Measurements from ENCODE around the gene SDR9C7.
A peak's percentile ranks its signal among the peaks of the same experiment; 100 is the strongest.
"Not testable (repeated sequence)": the region's sequence is repeated elsewhere in the genome, so short reads cannot be mapped to it uniquely, and the experiment has no call there.

The SDR9C7 gene

GRCh38 chr12:56916296-56916995 lies 17.8 kb downstream of the SDR9C7 start:
- DNase-seq (ENCODE audit: low read depth, low spot score) = no peak

DNA sequence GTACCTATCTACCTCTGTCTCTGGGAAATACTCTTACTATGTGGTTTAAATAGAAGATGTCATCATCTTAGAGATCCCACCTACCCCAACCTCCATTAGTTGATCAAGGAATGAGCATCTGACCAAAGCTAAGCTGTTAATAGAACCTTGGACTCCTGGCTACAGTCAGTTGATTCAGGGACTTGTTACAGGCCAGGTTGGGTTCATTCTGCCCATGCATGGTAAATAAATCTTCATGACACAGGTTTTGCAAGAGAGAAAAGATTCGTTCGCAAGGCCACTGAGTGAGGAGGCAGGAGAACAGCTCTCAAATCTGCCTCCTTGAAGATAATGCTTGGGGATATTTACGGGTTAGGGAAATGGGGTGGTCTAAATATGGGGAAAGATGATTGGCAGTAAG lies 19.5 kb downstream of the SDR9C7 start:
- DNase-seq (ENCODE audit: low read depth, low spot score) = no peak

DNA sequence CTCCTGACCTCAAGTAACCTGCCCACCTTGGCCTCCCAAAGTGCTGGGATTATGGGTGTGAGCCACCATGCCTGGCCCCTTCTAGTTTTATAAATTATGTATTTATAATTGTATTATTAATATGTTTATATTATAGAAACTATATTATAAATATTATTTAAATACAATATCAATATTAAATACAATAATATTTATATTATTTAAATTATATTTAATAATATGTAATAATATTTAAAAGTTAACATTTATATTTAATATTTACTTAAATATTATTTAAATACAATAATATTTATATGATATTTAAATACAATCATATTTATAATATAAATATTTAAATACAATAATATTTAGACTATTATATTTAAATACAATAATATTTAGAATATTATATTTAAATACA lies 20.0 kb downstream of the SDR9C7 start:
- no peak for DNase-seq (ENCODE audit: low read depth, low spot score)

GRCh38 chr12:56909403-56909802 lies 24.8 kb downstream of the SDR9C7 start:
- DNase-seq (ENCODE audit: low read depth, low spot score) = not testable (repeated sequence)

GRCh38 chr12:56908136-56908535 lies 26.1 kb downstream of the SDR9C7 start:
- no peak for DNase-seq (ENCODE audit: low read depth, low spot score)

DNA sequence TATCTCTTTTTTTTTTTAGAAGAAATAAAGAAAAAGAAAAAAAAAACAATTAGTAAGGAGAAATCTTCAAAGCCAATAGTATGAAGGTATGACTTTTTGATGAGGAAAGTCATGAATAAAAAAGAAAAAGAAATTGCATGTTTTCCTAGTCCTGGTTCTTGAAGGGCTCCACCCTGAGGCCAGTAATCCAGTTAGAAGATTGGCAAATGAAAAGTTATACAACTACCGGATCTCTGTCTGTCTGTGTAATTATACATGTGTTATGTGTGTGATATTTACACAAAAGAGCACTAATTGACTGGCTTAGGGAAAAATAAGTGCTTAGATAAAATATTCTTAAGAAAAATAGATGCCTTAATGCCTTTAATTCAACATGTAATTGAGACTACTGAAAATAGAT lies 28.4 kb downstream of the SDR9C7 start:
- no peak for DNase-seq (ENCODE audit: low read depth, low spot score)

GRCh38 chr12:56903374-56903773 lies 30.8 kb downstream of the SDR9C7 start:
- no peak for DNase-seq (ENCODE audit: low read depth, low spot score)

DNA sequence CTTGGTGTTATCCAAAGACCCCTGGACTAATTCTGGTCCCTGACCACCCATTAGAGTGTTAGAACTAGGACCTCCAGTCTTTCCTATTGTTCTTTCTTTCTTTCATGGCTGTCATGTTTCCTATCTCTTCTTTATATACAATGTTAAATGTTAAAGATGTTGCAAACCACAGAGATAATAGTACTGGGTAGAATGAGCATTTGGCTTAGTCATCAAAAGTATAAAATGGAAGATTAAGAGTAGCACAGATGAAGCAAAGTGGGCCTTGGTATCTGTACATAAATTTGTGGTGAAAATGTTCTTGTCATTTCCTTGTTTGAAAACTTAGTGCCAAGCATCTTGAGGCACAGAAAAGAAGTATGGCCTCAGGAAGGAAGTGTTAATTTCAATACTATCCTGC lies 32.9 kb downstream of the SDR9C7 start:
- DNase-seq (ENCODE audit: low read depth, low spot score) = not testable (repeated sequence)

DNA sequence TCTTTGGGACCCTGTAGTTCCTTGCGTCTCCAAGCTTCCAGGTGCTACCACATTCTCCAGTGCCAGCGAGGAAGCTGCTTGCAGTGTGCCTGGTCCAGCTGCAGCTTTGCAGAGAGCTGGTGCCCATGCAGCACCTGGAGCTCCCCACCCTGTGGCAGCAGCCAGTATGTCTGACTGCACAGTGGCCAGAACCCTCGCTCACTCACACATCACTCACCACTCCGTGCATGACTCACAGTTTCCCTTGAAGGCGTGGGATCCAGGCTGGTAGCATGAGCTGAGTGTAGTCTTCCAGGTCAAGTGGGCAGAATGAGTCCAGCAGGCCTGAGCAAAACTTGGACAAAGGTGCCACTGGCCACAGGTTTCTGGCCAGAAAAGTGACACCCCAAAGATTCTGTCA lies 33.6 kb downstream of the SDR9C7 start:
- DNase-seq (ENCODE audit: low read depth, low spot score) = peak; percentile 5

GRCh38 chr12:56898938-56899337 lies 35.3 kb downstream of the SDR9C7 start:
- DNase-seq (ENCODE audit: low read depth, low spot score) = no peak

DNA sequence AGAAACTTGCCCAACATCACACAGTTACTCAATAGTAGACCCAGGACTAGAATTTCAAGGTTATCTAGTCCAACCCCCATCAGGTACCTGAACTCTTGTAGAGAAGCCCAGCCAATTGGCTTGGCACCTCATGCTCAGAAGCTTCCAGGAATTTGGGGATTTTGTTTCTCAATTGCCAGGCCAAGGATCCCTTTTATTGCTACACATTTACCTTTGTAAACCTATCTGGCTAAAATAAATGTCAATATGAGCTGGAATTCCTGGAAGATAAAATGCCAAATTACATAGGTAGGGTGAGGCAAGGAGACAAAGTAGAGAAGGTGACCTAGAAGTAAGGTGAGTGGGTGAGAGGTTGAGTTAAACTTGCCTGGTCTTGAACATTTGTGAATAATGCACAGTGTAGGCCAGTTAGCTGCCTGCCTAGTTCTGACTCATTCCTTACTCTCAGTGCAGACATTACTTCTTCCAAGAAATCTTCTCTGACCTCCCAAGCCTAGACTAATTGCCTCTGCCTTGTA lies 36.3 kb downstream of the SDR9C7 start:
- DNase-seq (ENCODE audit: low read depth, low spot score) = no peak

DNA sequence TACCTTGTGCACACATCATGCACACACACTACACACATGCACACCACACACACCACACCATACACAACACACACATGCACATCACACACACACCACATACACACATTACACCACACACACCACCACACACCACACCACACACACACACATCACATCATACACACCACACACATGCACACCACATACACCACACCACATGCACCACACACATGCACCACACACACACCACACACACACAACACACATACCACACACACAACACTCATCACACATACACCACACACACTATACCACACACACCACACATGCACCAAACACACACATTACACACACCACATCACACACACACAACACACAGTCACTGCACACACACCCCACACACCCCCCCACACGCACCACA lies 38.1 kb downstream of the SDR9C7 start:
- DNase-seq (ENCODE audit: low read depth, low spot score) = no peak

DNA sequence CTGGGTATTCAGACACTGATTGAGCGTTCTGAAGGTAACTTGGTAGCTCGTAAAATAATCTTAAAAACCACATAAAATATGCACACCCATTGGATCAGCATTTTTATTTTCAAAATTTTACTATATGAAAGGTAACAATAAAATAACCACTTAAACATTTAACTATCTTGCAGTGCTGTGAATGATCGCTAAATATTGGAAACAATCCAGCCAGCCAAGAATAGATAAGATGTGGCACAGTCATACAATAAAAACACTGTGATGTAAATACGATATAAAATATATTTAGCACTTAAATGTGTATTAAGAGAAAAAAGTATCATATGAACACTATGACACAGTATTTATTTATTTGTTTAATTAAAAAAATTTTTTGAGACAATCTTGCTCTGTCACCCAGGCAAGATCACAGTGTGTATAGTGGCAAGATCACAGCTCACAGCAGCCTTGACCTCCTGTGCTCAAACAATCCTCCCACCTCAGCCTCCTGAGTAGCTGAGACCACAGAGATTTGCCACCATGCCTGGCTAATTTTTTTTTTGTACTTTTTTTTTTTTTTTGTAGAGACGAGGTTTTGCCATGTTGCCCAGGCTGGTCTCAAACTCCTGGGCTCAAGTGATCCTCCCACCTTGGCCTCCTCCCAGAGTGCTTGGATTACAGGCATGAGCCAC lies 39.4 kb downstream of the SDR9C7 start:
- no peak for DNase-seq (ENCODE audit: low read depth, low spot score)

DNA sequence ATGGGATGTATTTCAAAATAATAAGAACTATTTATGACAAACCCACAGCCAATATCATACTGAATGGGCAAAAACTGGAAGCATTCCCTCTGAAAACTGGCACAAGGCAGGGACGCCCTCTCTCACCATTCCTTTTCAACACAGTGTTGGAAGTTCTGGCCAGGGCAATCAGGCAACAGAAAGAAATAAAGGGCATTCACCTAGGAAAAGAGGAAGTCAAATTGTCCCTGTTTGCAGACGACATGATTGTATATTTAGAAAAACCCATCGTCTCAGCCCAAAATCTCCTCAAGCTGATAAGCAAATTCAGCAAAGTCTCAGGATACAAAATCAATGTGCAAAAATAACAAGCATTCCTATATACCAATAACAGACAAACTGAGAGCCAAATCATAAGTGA lies 42.3 kb downstream of the SDR9C7 start:
- not testable (repeated sequence) for DNase-seq (ENCODE audit: low read depth, low spot score)

DNA sequence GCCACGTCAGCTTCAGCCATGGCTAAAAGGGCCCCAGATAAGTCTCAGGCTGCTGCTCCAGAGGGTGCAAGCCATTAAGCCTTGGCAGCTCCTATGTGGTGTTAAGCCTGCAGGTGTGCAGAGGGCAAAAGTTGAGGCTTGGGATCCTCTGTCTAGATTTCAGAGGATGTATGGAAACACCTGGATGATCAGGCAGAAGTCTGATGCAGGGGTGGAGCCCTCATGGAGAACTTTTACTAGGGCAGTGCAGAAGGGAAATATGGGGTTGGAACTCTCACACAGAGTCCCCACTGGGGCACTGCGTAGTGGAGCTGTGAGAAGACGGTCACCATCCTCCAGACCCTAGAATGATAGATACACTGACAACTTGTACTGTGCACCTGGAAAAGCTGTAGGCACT lies 47.9 kb downstream of the SDR9C7 start:
- no peak for DNase-seq (ENCODE audit: low read depth, low spot score)

- DNase-seq (ENCODE audit: low read depth, low spot score) = no peak
Observed at GRCh38 chr12:56885316-56885715, 48.9 kb downstream of the SDR9C7 start.

- no peak for DNase-seq (ENCODE audit: low read depth, low spot score)
Observed at GRCh38 chr12:56884421-56884820, 49.8 kb downstream of the SDR9C7 start.

- not testable (repeated sequence) for DNase-seq (ENCODE audit: low read depth, low spot score)
Observed at GRCh38 chr12:56882407-56882806, 51.8 kb downstream of the SDR9C7 start.

DNA sequence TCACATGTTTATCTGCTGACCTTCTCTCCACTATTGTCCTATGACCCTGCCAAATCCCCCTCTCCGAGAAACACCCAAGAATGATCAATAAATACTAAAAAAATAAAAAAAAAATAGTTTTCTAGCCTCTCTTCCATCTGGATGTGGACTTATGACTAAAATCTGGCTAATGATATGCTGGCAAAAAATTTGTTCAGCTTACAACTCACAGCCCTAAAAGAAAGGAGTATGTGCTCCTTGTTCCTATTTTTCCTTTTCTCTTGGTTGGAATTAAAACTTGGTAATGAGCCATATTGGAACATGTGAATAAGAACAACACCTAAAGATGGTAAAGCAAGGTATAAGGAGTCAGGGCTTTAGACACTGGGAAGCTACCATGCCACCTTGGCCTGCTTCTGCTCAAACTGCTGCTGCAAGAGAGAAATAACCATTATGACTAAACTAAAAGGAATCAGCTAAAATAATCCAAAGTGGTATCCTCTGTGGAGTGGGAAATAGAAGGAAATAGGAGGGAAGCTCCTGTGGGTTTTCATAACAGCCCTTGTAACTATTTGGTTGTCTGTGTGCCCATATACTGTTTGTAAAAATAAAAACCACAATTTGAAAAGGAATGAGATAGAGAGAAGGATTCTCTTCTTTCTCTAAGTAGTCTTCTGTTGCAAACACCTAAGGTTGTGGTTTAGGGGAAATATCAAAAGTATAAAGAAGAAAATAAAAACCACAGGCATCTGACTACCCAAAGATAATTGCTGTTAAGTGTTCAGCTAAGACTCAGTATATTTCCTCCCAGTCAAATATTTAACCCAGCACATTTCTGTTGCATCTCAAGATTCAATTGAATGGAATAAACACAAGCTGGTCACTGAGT lies 53.8 kb downstream of the SDR9C7 start:
- no peak for DNase-seq (ENCODE audit: low read depth, low spot score)

- DNase-seq (ENCODE audit: low read depth, low spot score) = not testable (repeated sequence)
Observed at GRCh38 chr12:56879240-56880124, 54.7 kb downstream of the SDR9C7 start.

GRCh38 chr12:56878010-56878339 lies 56.2 kb downstream of the SDR9C7 start:
- DNase-seq (ENCODE audit: low read depth, low spot score) = no peak
